A673 (cell line): ENCODE measurements around the gene EXOC4. TPM values are rescaled to one million over a fixed set of nuclear protein-coding genes. Genes with fewer than 3 reads are reported as not detected.
"Not testable (repeated sequence)": the region's sequence is repeated elsewhere in the genome, so short reads cannot be mapped to it uniquely, and the experiment has no call there.

Experiments used
- BruUV-seq: library from RNA; stranded (reverse); fragments of 400-500 nt; replicated peaks from 2 replicates; lab custom pipeline; 2021; lab: Mats Ljungman, UMichigan
- CTCF ChIA-PET: fragments of 300-600 bp; sonication (Branson Sonifier 250); formaldehyde crosslinking; loops from one replicate; lab custom pipeline; 2022; ENCODE audit warnings: antibody characterized with exemption; lab: Charles Lee
- POLR2A ChIA-PET: fragments of 300-600 bp; sonication (Branson Sonifier 250); formaldehyde crosslinking; loops from one replicate; lab custom pipeline; 2022; ENCODE audit warnings: antibody characterized with exemption; ENCODE audit not compliant: low non-redundant PET; lab: Charles Lee
- DNase-seq: peaks from one replicate; pipeline ENCODE4 v3.0.0-alpha.2; 2015; ENCODE audit warnings: low spot score
- H3K27ac ChIP-seq: fragments of 200-600 bp; sonication (generic); 2 replicates; pipeline ENCODE4 v1.5.1; 2016; ENCODE audit warnings: mixed run types, low read depth, mild to moderate bottlenecking, mixed read lengths, antibody characterized with exemption, low read length; ENCODE audit not compliant: poor library complexity, severe bottlenecking
- H3K27me3 ChIP-seq: fragments of 200-600 bp; sonication (generic); replicated peaks from 2 replicates; pipeline ENCODE4 v1.6.1; 2017; ENCODE audit warnings: mixed run types, low read depth, mild to moderate bottlenecking, mixed read lengths, antibody characterized with exemption, low read length; ENCODE audit not compliant: insufficient read depth, poor library complexity
- H3K36me3 ChIP-seq: fragments of 200-600 bp; sonication (generic); 2 replicates; pipeline ENCODE4 v1.6.1; 2016; ENCODE audit warnings: mixed run types, mild to moderate bottlenecking, mixed read lengths, antibody characterized with exemption, low read length; ENCODE audit not compliant: insufficient read depth, poor library complexity, severe bottlenecking
- H3K4me1 ChIP-seq: fragments of 200-600 bp; sonication (generic); 2 replicates; pipeline ENCODE4 v1.6.1; 2017; ENCODE audit warnings: mixed run types, mild to moderate bottlenecking, mixed read lengths, antibody characterized with exemption, low read length; ENCODE audit not compliant: insufficient read depth, poor library complexity, severe bottlenecking
- H3K4me3 ChIP-seq: fragments of 200-600 bp; sonication (generic); 2 replicates; pipeline ENCODE4 v1.5.1; 2016; ENCODE audit warnings: low read depth, mixed run types, mild to moderate bottlenecking, mixed read lengths, low read length; ENCODE audit not compliant: poor library complexity, severe bottlenecking
- H3K9me3 ChIP-seq: fragments of 200-600 bp; sonication (generic); 2 replicates; pipeline ENCODE4 v1.6.1; 2016; ENCODE audit warnings: mixed run types, low read depth, mild to moderate bottlenecking, mixed read lengths, antibody characterized with exemption, low read length; ENCODE audit not compliant: poor library complexity, severe bottlenecking
- EZH2 ChIP-seq: fragments of 200-600 bp; sonication (generic); IDR thresholded peaks from 2 replicates; pipeline ENCODE4 v1.6.1; 2017; ENCODE audit warnings: borderline replicate concordance, low read depth, mild to moderate bottlenecking, mixed read lengths, antibody characterized with exemption, low read length; ENCODE audit not compliant: poor library complexity, severe bottlenecking
- intact Hi-C: fragments of 100-400 bp; cut with micrococcal nuclease; formaldehyde crosslinking; loops from one replicate; pipeline ENCODE4 v1.10.0; 2022; ENCODE audit not compliant: unreplicated experiment
- total RNA-seq: library from RNA; stranded (reverse); gene quantifications from 2 replicates; pipeline ENCODE4 v1.2.3, GENCODE V29; 2021
- TF ChIP-seq, protein P1 (sequence below): fragments of 300-800, 200-600 bp; sonication (generic); conservative IDR thresholded peaks from 2 replicates; pipeline ENCODE4 v1.5.1; 2017; ENCODE audit warnings: low read depth, mild to moderate bottlenecking, antibody characterized with exemption, low read length, moderate library complexity, mixed read lengths

EXOC4 gene
- total RNA-seq, 1 experiment from 2014 or later: 66.1 TPM

DNA sequence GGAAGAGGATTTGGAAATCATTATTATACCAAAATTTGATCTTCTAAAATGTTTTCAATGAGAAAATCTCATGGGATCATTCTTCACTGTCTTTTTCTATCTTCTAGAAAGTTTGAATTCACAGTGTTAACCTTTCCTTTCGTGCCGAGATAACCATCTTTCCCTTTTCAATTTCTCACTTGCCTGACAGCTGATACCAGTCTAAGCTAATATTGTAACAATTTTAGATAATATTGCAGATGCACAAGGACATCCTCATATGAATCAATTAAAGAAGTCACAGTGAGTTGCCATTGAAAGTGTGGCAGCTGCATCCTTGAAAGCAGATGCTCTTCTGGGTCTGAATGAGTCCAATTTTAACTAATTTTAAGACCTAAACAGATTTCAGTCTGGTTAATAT lies 734.7 kb downstream of the EXOC4 start:
- Histone ChIP-seq H3K9me3 (no peaks in the 10 kb centered on the region), H3K4me1 (peaks cover 8% of the 10 kb centered on the region), H3K27ac (no peak overlapping the region), H3K36me3 (no peaks in the 10 kb centered on the region), H3K27me3 (no peaks in the 10 kb centered on the region), H3K4me3 (no peak overlapping the region)
- TF ChIP-seq EZH2: no peak
- TF ChIP-seq, protein P1, sequence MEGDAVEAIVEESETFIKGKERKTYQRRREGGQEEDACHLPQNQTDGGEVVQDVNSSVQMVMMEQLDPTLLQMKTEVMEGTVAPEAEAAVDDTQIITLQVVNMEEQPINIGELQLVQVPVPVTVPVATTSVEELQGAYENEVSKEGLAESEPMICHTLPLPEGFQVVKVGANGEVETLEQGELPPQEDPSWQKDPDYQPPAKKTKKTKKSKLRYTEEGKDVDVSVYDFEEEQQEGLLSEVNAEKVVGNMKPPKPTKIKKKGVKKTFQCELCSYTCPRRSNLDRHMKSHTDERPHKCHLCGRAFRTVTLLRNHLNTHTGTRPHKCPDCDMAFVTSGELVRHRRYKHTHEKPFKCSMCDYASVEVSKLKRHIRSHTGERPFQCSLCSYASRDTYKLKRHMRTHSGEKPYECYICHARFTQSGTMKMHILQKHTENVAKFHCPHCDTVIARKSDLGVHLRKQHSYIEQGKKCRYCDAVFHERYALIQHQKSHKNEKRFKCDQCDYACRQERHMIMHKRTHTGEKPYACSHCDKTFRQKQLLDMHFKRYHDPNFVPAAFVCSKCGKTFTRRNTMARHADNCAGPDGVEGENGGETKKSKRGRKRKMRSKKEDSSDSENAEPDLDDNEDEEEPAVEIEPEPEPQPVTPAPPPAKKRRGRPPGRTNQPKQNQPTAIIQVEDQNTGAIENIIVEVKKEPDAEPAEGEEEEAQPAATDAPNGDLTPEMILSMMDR: no peak
- DNase-seq: no peak
- ChIA-PET POLR2A (no interaction called here), CTCF (no interaction called here)
- no TSS peak for BruUV-seq
- intact Hi-C loops: no loop called here

DNA sequence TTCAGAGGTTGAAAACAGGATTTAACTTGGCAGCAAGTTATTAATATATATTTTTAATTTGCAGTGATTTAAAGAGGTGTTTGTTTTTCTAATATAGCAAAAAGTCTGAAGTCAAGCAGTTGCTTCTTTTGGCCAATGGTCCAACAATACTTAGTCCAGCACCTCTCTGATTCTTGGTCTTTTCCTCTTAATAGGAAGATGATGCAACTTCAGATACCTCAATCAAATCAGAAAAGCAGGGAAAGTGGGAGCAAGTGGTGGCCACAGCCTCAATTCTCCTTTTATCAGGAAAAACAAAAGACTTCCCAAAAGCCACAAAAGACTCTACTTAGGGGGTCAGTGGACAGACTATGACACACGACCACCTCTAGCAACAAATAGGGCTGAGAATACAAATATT lies 740.7 kb downstream of the EXOC4 start:
- ChIA-PET POLR2A (interaction anchor here (0.8 kb wide), 2 partner anchors 9 to 301 kb away, joined by 3 to 5 read pairs; no protein-coding TSS in a partner anchor), CTCF (no interaction called here)
- DNase-seq: no peak
- H3K27ac ChIP-seq: no peak overlapping the region
- no peaks in the 10 kb centered on the region for H3K27me3 ChIP-seq
- BruUV-seq: no TSS peak
- H3K36me3 ChIP-seq: no peaks in the 10 kb centered on the region
- TF ChIP-seq, protein P1: no peak
- no peak for TF ChIP-seq EZH2
- no peak overlapping the region for H3K4me3 ChIP-seq
- intact Hi-C loops: loop anchor here (5.0 kb wide), 1 partner anchor 136 kb away; no protein-coding TSS in a partner anchor
- no peaks in the 10 kb centered on the region for H3K9me3 ChIP-seq
- H3K4me1 ChIP-seq: no peaks in the 10 kb centered on the region

DNA sequence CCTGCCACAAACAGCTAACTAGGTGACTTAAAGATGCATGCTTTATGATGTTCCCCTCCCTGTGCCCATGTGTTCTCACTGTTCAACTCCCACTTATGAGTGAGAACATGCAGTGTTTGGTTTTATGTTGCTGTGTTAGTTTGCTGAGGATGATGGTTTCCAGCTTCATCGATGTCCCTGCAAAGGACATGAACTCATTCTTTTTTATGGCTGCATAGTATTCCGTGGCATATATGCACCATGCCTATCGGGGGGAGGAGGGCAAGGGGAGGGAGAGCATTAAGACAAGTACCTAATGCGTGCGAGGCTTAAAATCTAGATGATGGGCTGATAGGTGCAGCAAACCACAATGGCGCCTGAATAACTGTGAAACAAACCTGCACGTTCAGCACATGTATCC lies 741.2 kb downstream of the EXOC4 start:
- CTCF ChIA-PET, POLR2A ChIA-PET, H3K36me3 ChIP-seq, H3K9me3 ChIP-seq, H3K27me3 ChIP-seq, BruUV-seq, H3K27ac ChIP-seq, DNase-seq, H3K4me1 ChIP-seq, H3K4me3 ChIP-seq: not testable (repeated sequence)
- intact Hi-C loops: loop anchor here (5.0 kb wide), 1 partner anchor 137 kb away; no protein-coding TSS in a partner anchor

DNA sequence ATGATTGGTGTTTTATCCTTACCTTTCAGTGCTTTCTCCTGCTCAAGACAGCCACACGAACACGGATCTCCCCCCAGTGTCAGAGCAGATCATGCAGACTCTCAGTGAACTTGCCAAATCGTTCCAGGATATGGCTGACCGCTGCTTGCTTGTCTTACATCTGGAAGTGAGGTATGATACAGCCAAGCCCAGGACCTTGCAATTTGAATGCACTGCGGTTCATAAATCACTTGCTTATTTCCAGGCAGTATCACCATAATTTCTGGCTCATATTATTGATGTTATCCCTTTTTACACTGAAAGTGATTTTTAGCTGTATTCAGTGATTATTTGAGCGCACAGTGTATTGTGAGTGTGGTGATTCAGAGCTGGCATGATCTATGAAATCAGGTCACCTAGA lies 744.6 kb downstream of the EXOC4 start:
- CTCF ChIA-PET: no interaction called here

More for the DNA sequence above, 744.6 kb downstream of the EXOC4 start:
- H3K36me3 ChIP-seq: no peaks in the 10 kb centered on the region
- H3K27me3 ChIP-seq: no peaks in the 10 kb centered on the region
- H3K4me3 ChIP-seq: no peak overlapping the region
- no peaks in the 10 kb centered on the region for H3K9me3 ChIP-seq
- POLR2A ChIA-PET: no interaction called here
- BruUV-seq: no TSS peak
- H3K27ac ChIP-seq: no peak overlapping the region
- H3K4me1 ChIP-seq: no peaks in the 10 kb centered on the region
- intact Hi-C loops: no loop called here
- DNase-seq: no peak
- TF ChIP-seq EZH2: no peak
- TF ChIP-seq, protein P1: no peak
